Right kidney (tissue), 1 donor: ENCODE measurements around the gene UBR2.

Experiments used
- DNase-seq: peaks from one replicate; pipeline ENCODE4 v3.0.0-alpha.2; 2016

UBR2 gene

GRCh38 chr6:42727627-42728026 lies 163.8 kb downstream of the UBR2 start:
- DNase-seq = no peak

GRCh38 chr6:42729731-42730130 lies 165.9 kb downstream of the UBR2 start:
- DNase-seq = no peak

GRCh38 chr6:42733867-42734481 lies 170.1 kb downstream of the UBR2 start:
- peak; percentile 21 for DNase-seq

- no peak for DNase-seq
These were observed 172.1 kb downstream of the UBR2 start for GRCh38 chr6:42735976-42736375.

GRCh38 chr6:42740725-42741124 lies 176.9 kb downstream of the UBR2 start:
- DNase-seq = no peak

GRCh38 chr6:42742116-42742894 lies 178.5 kb downstream of the UBR2 start:
- no peak for DNase-seq
